Stomach (tissue), 9 donors: Measurements from ENCODE around the gene SGO1. TPM values are rescaled to one million over a fixed set of nuclear protein-coding genes. Genes with fewer than 3 reads are reported as not detected.

Experiments used
- DNase-seq, 2 donors: peaks; one replicate each; pipeline versions ENCODE4 v3.0.0 to v3.0.0-alpha.2; 2013 to 2019
- H3K27ac ChIP-seq, 5 donors: fragments of 200-600 bp in 4 of 5; sonication (generic) in 4 of 5; one replicate each; pipeline ENCODE4 v1.5.1; 2013 to 2019; ENCODE audit warnings: mild to moderate bottlenecking in 1 of 5, moderate library complexity in 1 of 5
- H3K27me3 ChIP-seq, 3 donors: fragments of 200-600 bp; sonication (generic); one replicate each; pipeline ENCODE4 v1.5.1; 2017 to 2019; ENCODE audit warnings: mixed run types in 1 of 3
- H3K36me3 ChIP-seq, 4 donors: fragments of 200-600 bp; sonication (generic); 1 replicate in 3 of 4; 2 replicates in 1 of 4; pipeline ENCODE4 v1.5.1; 2016 to 2019
- H3K4me1 ChIP-seq, 4 donors: fragments of 200-600 bp; sonication (generic); one replicate each; pipeline ENCODE4 v1.5.1; 2016 to 2019
- H3K4me3 ChIP-seq, 4 donors: fragments of 200-600 bp; sonication (generic) in 3 of 4; one replicate each; pipeline ENCODE4 v1.5.1; 2016 to 2019; ENCODE audit warnings: mild to moderate bottlenecking in 1 of 4
- H3K9me3 ChIP-seq, 4 donors: fragments of 200-600 bp; sonication (generic); one replicate each; pipeline ENCODE4 v1.5.1; 2016 to 2019
- CTCF ChIP-seq, 7 experiments: fragments of 450-650 bp in 4 of 7; fragments of 200-600 bp in 3 of 7; sonication (generic) in 3 of 7; IDR thresholded peaks; one replicate each; pipeline ENCODE4 v1.5.1; 2016 to 2019; ENCODE audit warnings: antibody characterized with exemption in 7 of 7, control low read depth in 2 of 7, mild to moderate bottlenecking in 1 of 7
- EP300 ChIP-seq: sonication (generic); formaldehyde crosslinking; IDR thresholded peaks from one replicate; pipeline ENCODE4 v1.6.1; 2017; ENCODE audit warnings: antibody characterized with exemption
- POLR2A ChIP-seq, 4 donors: fragments of 450-650 bp; IDR thresholded peaks; one replicate each; pipeline ENCODE4 v1.6.1; 2016; ENCODE audit warnings: antibody characterized with exemption in 4 of 4, control low read depth in 2 of 4, mild to moderate bottlenecking in 1 of 4, moderate library complexity in 1 of 4
- POLR2AphosphoS5 ChIP-seq, 3 donors: sonication (generic); formaldehyde crosslinking; IDR thresholded peaks; one replicate each; pipeline ENCODE4 v1.6.1; 2016; ENCODE audit warnings: antibody characterized with exemption in 3 of 3
- WGBS, 5 donors: extraction: QIAGEN DNeasy Blood & Tissue Kit in 3 of 5; methylation state at CpG; one replicate each; pipeline versions ENCODE4 v1.1.5 to v1.1.7; 2013 to 2018; 5-methylcytosine and 5-hydroxymethylcytosine counted together
- intact Hi-C: fragments of 100-400 bp; cut with DNase I; formaldehyde crosslinking; loops from one replicate; pipeline ENCODE4 v1.15.1; 2023; ENCODE audit warnings: low total_unique reads
- polyA plus RNA-seq, 3 donors: library from polyadenylated mRNA; stranded (reverse); fragments of 200-250 nt; gene quantifications; one replicate each; pipeline ENCODE4 v1.2.3, GENCODE V29; 2013
- total RNA-seq, 5 donors: library from RNA; depleted of rRNA; stranded (reverse); fragments of >200 nt; gene quantifications; one replicate each; pipeline versions ENCODE4 v1.1.0 to v1.2.3, GENCODE V29; 2014 to 2016
- donor health status: healthy with polysubstance abuse.
- donor health status: Bipolar disorder and iron deficiency.
- donor health status: healthy.

Gene SGO1
- total and polyA plus RNA-seq, 8 donors, result 0.45 to 5.0 (median 1.8) TPM

- 80 to 89% (median 81%) methylated on average over 7 of the region's 7 CpGs for WGBS, 5 donors
- intact Hi-C loops, result no loop called here
- no peaks in the 10 kb centered on the region for H3K27me3 ChIP-seq
- H3K4me1 ChIP-seq, result no peaks in the 10 kb centered on the region
- no peak for TF ChIP-seq CTCF (IDR thresholded peaks at IDR 0.05)
- TF ChIP-seq POLR2AphosphoS5 (IDR thresholded peaks at IDR 0.05), result no peak
- TF ChIP-seq POLR2A (IDR thresholded peaks at IDR 0.05), result no peak
- TF ChIP-seq EP300, result no peak
- peaks cover 17 to 66% (median 50%) of the 10 kb centered on the region in 4 donors for H3K36me3 ChIP-seq
- H3K4me3 ChIP-seq, result no peak overlapping the region
- no peak for DNase-seq
- no peaks in the 10 kb centered on the region for H3K9me3 ChIP-seq
- H3K27ac ChIP-seq, result no peak overlapping the region
Observed at GRCh38 chr3:20130106-20130505, 55.9 kb downstream of the SGO1 start.

GRCh38 chr3:20128358-20128757, 57.6 kb downstream of the SGO1 start:
- Histone ChIP-seq H3K4me1 (no peaks in the 10 kb centered on the region), H3K4me3 (no peak overlapping the region), H3K9me3 (no peaks in the 10 kb centered on the region), H3K36me3 (peaks cover 17 to 72% (median 67%) of the 10 kb centered on the region in 4 donors), H3K27me3 (no peaks in the 10 kb centered on the region), H3K27ac (no peak overlapping the region)
- no peak for TF ChIP-seq POLR2AphosphoS5 (IDR thresholded peaks at IDR 0.05)
- no peak for TF ChIP-seq EP300
- no peak for TF ChIP-seq CTCF (IDR thresholded peaks at IDR 0.05)
- DNase-seq, result no peak
- intact Hi-C loops, result no loop called here
- 77 to 91% (median 88%) methylated on average over 2 of the region's 2 CpGs for WGBS, 5 donors

- H3K36me3 ChIP-seq, result peaks cover 27 to 84% (median 78%) of the 10 kb centered on the region in 4 donors
- 81 to 87% (median 84%) methylated on average over 10 of the region's 10 CpGs for WGBS, 5 donors
- H3K27me3 ChIP-seq, result no peaks in the 10 kb centered on the region
- no peaks in the 10 kb centered on the region for H3K9me3 ChIP-seq
- intact Hi-C loops, result no loop called here
- H3K4me1 ChIP-seq, result no peaks in the 10 kb centered on the region
- TF ChIP-seq POLR2AphosphoS5 (IDR thresholded peaks at IDR 0.05), result no peak
- no peak for TF ChIP-seq CTCF (IDR thresholded peaks at IDR 0.05)
- no peak for TF ChIP-seq POLR2A (IDR thresholded peaks at IDR 0.05)
- no peak for TF ChIP-seq EP300
- DNase-seq, result peak in 1 of 2 donors; percentile 35
- no peak overlapping the region for H3K4me3 ChIP-seq
- H3K27ac ChIP-seq, result no peak overlapping the region
Observed at GRCh38 chr3:20125897-20126296, 60.1 kb downstream of the SGO1 start.

- WGBS, 5 donors, result 94 to 99% (median 98%) methylated on average over 4 of the region's 4 CpGs
- peaks cover 28 to 87% (median 84%) of the 10 kb centered on the region in 4 donors for H3K36me3 ChIP-seq
- TF ChIP-seq CTCF (IDR thresholded peaks at IDR 0.05) (no peak), POLR2A (IDR thresholded peaks at IDR 0.05) (no peak)
- no peaks in the 10 kb centered on the region for H3K27me3 ChIP-seq
- H3K4me1 ChIP-seq, result no peaks in the 10 kb centered on the region
- no peaks in the 10 kb centered on the region for H3K9me3 ChIP-seq
- intact Hi-C loops, result no loop called here
- no peak for DNase-seq
- H3K27ac ChIP-seq, result no peak overlapping the region
- no peak overlapping the region for H3K4me3 ChIP-seq
Observed at GRCh38 chr3:20125289-20125688, 60.7 kb downstream of the SGO1 start.
